GM19372 (cell line): ENCODE results near the gene STAMBP.
"Not testable (repeated sequence)": the region's sequence is repeated elsewhere in the genome, so short reads cannot be mapped to it uniquely, and the experiment has no call there.

Experiments
- ATAC-seq: cut with Tn5 transposase; IDR thresholded peaks from one replicate; pipeline ENCODE4 v1.9.1; 2021; ENCODE audit warnings: mild to moderate bottlenecking, low read depth, moderate library complexity; ENCODE audit not compliant: unreplicated experiment

The STAMBP gene

GRCh38 chr2:73828818-73829570 is at the start of gene STAMBP:
Gene STAMBP, plus strand, starts transcription at chr2:73828961. Its CDS starts 1,896 bp downstream, at chr2:73830857.
- peak; percentile 83 for ATAC-seq

DNA sequence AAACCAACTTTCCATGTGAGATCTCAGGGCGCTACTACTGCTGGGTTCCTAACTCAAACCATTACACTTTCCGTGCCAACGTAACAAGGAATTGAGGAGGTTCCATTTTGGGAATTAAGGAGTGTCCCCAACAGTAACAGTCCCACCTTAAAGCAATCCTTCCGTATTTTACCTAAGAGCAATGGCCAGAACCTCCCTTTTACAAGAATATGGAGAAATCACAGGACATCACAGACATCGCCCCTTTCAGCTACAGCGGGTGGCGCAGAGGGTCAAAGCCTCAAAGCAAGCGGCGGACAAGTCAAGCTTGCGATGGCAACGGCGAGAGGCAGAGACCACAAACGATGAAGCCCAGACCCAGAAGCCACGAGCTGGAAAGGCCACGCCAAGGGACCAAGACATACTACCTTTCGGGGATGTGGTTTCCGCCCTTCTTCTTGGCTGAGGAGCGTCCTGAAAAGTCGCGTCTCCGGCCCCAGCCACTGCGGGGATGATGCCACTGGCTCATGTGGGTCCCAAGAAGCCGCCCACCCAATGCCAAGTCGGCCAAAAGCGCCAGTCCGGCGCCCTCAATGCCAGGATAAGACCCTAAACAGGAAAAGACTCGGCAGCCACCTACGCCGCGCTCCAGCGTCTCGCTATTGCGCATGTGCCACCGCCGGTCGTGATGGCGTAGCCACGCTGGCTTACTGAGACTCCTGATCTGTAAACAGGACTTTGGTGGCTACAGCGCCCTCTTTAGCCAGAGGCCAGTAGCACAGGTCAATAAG is 49.1 kb upstream of the STAMBP start, which contains the start of gene DUSP11:
Gene DUSP11 (minus strand): TSS at position 637 of the 770 bp plus-strand sequence. CDS start 129 bp downstream, at position 508.
- ATAC-seq = peak; percentile 97

GRCh38 chr2:73780237-73780582 is 48.6 kb upstream of the STAMBP start:
- ATAC-seq = no peak

GRCh38 chr2:73783402-73783801 is 45.4 kb upstream of the STAMBP start:
- ATAC-seq = not testable (repeated sequence)

DNA sequence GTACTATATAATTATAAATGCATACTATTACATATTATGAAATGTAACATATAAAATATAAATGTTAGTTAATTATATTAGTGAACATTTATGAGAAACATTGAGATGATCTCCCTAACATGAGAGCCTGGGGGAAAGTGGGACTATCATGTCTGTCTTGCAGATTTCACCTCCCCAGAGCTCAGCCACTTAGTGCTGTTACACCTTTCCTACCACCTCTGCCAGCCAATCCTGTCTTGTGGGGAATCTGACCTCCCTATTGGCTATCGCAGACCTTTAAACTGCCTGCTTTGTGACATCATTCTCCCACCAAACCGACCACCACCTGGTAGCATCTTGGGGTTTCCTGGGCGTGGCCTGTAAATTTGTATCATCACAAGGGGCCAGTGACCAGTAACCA is 44.9 kb upstream of the STAMBP start, which contains the start of gene C2orf78:
Gene C2orf78 (plus strand): TSS at position 301 of the 400 bp plus-strand sequence. CDS start 127 bp downstream, outside the sequence.
- not testable (repeated sequence) for ATAC-seq

- ATAC-seq = no peak
Measured at GRCh38 chr2:73811878-73812277, 16.9 kb upstream of the STAMBP start.

DNA sequence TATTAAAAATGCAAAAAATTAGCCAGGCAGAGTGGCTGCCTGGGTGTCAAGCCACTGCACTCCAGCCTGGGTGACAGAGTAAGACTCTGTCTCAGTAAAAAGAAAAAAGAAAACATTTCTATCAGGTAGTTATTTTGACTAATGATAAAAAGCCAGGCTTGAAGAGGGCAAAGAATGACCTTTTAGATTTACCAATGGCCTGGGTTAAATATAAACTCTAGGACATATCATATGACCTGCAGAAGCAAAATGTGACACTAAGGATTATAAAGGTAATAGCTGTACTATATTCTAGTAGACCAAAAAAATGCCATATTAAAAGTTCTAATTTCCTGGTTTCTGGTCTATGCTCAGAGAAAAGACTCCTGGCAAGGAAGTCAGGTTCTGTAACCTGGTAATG is 16.1 kb upstream of the STAMBP start:
- no peak for ATAC-seq

DNA sequence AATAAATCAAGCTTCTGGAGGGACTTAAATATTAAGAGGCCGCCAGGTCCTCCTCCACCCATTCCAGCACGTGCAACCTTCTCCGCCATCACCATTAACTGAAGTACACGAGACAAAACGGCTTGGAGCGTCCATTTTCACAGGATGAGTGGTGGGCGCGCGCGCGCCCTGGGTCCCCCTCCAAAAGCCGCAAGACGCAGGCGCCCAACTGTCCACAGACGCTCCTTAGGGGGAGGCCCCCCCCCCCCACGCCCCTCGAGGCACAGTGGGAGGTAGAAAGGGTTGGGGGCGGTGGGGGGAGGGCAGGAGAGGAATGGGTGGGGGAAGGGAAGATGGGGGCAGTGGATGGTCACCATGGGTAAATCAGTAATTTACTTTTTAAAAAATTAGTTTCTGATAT is 10.5 kb upstream of the STAMBP start:
- no peak for ATAC-seq

- ATAC-seq = no peak
Measured at GRCh38 chr2:73821227-73821626, 7.5 kb upstream of the STAMBP start.

DNA sequence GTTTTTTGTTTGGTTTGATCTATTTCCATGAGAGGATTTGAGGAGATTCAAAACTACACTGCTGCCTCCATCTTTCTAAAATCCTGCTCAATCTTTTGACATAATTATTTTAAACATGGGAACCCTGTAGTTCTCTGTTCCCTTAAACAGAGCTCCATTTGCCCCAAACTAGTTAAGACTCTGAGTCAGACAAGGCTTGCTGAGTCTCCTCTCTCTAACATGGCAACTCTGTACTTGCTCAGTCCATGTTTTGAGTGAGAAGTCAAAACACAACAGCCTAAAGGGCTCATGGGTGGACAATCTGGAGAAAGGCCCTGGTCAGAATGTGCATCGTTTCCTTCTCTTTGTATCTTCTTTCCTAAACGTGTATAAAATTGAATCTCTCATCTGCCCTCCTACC is 7.1 kb upstream of the STAMBP start:
- ATAC-seq = no peak

- no peak for ATAC-seq
Measured at GRCh38 chr2:73822276-73822675, 6.5 kb upstream of the STAMBP start.

GRCh38 chr2:73822991-73823390 is 5.8 kb upstream of the STAMBP start:
- no peak for ATAC-seq

DNA sequence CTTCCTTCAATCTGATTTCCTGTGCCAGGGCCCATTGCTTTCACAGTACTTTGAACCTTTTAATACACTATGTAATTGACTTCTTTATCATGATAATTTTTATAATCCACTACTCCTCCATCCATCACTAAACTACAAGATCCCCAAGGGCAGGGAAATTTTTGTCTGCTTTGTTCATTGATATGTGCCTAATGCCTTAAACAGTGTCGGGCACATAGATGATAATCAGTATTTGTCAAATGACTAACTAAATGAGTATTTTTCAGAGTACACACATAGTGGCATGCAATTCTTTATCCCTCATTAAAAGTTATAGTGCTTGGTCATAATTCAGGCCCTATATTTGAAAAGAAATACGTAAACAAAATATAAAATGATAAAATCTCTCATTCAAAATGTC is 5.3 kb upstream of the STAMBP start:
- ATAC-seq = no peak

GRCh38 chr2:73823916-73824523 is 4.7 kb upstream of the STAMBP start:
- no peak for ATAC-seq

DNA sequence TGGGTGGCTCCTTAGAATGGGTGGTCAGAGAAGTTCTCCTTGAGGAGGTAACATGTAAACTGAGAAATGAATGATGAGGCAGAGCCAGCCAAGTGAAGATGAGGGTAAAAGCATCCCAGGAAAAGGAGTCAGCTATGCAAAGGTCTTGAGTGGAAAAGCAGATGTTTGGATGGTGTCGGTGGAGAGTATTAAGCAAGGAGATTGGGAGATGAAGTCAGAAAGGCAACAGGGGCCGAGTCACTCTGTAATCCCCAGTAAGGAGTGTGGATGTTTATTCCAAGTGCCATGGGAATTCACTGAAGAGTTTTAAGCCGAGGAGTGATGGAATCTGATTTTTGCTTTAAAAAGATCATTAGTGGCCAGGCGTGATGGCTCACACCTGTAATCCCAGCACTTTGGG is 3.4 kb upstream of the STAMBP start:
- ATAC-seq = no peak

- ATAC-seq = no peak
Measured at GRCh38 chr2:73827018-73827417, 1.7 kb upstream of the STAMBP start.

- ATAC-seq = no peak
Measured at GRCh38 chr2:73827660-73828388, 937 bp upstream of the STAMBP start.

DNA sequence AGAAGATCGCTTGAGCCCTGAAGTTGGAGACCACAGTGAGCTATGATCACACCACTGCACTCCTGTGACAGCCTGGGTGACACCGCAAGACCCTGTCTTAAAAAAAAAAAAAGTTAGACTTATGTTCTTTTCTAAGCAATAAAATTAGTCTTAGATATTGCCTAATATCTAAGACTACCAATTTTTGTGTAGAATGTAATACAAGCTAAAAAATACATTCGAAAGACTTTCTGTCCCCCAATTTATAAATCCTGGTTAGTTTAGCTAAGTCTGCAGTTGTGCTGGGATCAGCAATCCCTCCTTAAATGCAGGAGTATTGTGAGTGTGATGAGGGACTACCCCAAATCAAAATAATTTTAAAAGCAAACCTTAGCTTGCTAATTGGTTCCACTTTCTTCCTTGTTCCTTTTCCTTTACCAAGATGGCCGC is 358 bp upstream of the STAMBP start:
- no peak for ATAC-seq

DNA sequence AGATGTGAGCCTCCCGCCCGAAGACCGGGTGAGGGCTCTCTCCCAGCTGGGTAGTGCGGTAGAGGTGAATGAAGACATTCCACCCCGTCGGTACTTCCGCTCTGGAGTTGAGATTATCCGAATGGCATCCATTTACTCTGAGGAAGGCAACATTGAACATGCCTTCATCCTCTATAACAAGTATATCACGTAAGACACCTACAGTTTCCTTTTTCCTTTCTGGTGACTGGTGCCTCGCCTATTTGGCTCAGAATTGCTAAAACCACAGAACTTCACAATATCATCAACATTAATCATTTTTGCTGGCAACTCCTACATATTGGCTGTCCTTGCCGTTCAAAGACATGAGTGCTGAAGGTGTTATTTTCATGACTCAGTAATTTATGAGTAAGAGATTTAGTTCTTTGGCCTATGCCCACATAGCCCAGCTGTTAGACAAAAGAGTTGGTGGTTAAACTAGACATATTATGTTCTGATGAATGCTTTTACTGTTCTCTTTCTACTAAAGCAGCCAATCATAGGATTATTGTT is 2.2 kb downstream of the STAMBP start:
- ATAC-seq = no peak

GRCh38 chr2:73832930-73833329 is 4.2 kb downstream of the STAMBP start:
- ATAC-seq = no peak
